Left hindlimb (tissue), 1 donor: ENCODE data around the gene UNC93A.
"Not testable (repeated sequence)": the region's sequence is repeated elsewhere in the genome, so short reads cannot be mapped to it uniquely, and the experiment has no call there.

Experiments
- DNase-seq: peaks from one replicate; pipeline ENCODE4 v3.0.0-alpha.2; 2018

UNC93A gene

GRCh38 chr6:167294651-167295494 lies 3.8 kb downstream of the UNC93A start:
- no peak for DNase-seq

- no peak for DNase-seq
Measured at GRCh38 chr6:167295495-167296292, 4.6 kb downstream of the UNC93A start.

GRCh38 chr6:167296293-167296690 lies 5.2 kb downstream of the UNC93A start:
- no peak for DNase-seq

- DNase-seq = no peak
Measured at GRCh38 chr6:167296902-167297301, 5.8 kb downstream of the UNC93A start.

GRCh38 chr6:167298127-167298526 lies 7.0 kb downstream of the UNC93A start:
- DNase-seq = no peak

- DNase-seq = no peak
Measured at GRCh38 chr6:167299641-167300308, 8.7 kb downstream of the UNC93A start.

GRCh38 chr6:167300902-167301777 lies 10.0 kb downstream of the UNC93A start:
- DNase-seq = no peak

GRCh38 chr6:167302074-167302473 lies 11.0 kb downstream of the UNC93A start:
- no peak for DNase-seq

GRCh38 chr6:167302796-167303195 lies 11.7 kb downstream of the UNC93A start:
- DNase-seq = no peak

- DNase-seq = no peak
Measured at GRCh38 chr6:167303675-167304625, 12.8 kb downstream of the UNC93A start.

GRCh38 chr6:167304912-167305311 lies 13.8 kb downstream of the UNC93A start:
- DNase-seq = no peak

GRCh38 chr6:167305796-167306195 lies 14.7 kb downstream of the UNC93A start:
- no peak for DNase-seq

GRCh38 chr6:167306401-167306998 lies 15.4 kb downstream of the UNC93A start:
- no peak for DNase-seq

- DNase-seq = no peak
Measured at GRCh38 chr6:167307342-167307955, 16.3 kb downstream of the UNC93A start.

- DNase-seq = no peak
Measured at GRCh38 chr6:167308207-167308606, 17.1 kb downstream of the UNC93A start.

- DNase-seq = not testable (repeated sequence)
Measured at GRCh38 chr6:167309355-167310192, 18.5 kb downstream of the UNC93A start.

- no peak for DNase-seq
Measured at GRCh38 chr6:167311286-167311685, 20.2 kb downstream of the UNC93A start.

- DNase-seq = not testable (repeated sequence)
Measured at GRCh38 chr6:167311691-167312090, 20.6 kb downstream of the UNC93A start.

- DNase-seq = no peak
Measured at GRCh38 chr6:167314180-167314821, 23.2 kb downstream of the UNC93A start.
